Chondrocyte (in vitro differentiated cells): ENCODE measurements around the gene CMSS1. TPM values are rescaled to one million over a fixed set of nuclear protein-coding genes. Genes with fewer than 3 reads are reported as not detected.

Source experiments
- DNase-seq: peaks from one replicate; pipeline ENCODE4 v3.0.0; 2021; ENCODE audit warnings: mixed read lengths, low spot score
- H3K27ac Mint-ChIP-seq: one replicate; pipeline ENCODE4 v1.8.0; 2021; ENCODE audit warnings: mild to moderate bottlenecking, moderate library complexity, mixed read lengths; ENCODE audit not compliant: unreplicated experiment
- H3K27me3 Mint-ChIP-seq: 2 replicates; pipeline ENCODE4 v1.8.0; 2021; ENCODE audit warnings: low read depth, mixed read lengths
- H3K36me3 Mint-ChIP-seq: 2 replicates; pipeline ENCODE4 v1.8.0; 2021; ENCODE audit warnings: low read depth, mixed read lengths
- H3K4me1 Mint-ChIP-seq: 2 replicates; pipeline ENCODE4 v1.8.0; 2021; ENCODE audit warnings: low read depth, mild to moderate bottlenecking, mixed read lengths
- H3K4me3 Mint-ChIP-seq: one replicate; pipeline ENCODE4 v1.8.0; 2021; ENCODE audit warnings: mild to moderate bottlenecking, moderate library complexity, mixed read lengths; ENCODE audit not compliant: unreplicated experiment
- H3K9me3 Mint-ChIP-seq: 2 replicates; pipeline ENCODE4 v1.8.0; 2021; ENCODE audit warnings: low read depth, mixed read lengths
- CTCF ChIP-seq: fragments of 200-600 bp; sonication (generic); IDR thresholded peaks from 2 replicates; pipeline ENCODE4 v1.5.0; 2021; ENCODE audit warnings: antibody characterized with exemption, mild to moderate bottlenecking, moderate library complexity
- total RNA-seq: library from RNA; stranded (reverse); gene quantifications from 3 replicates; pipeline ENCODE4 v1.2.1, GENCODE V29; 2021

Gene CMSS1
- total RNA-seq, 1 donor from 2014 or later: 19.5 TPM

- H3K36me3 Mint-ChIP-seq: no peaks in the 10 kb centered on the region
- DNase-seq: no peak
- no peaks in the 10 kb centered on the region for H3K27me3 Mint-ChIP-seq
- no peak for TF ChIP-seq CTCF
- no peak overlapping the region for H3K4me3 Mint-ChIP-seq
- H3K27ac Mint-ChIP-seq: no peak overlapping the region
- H3K4me1 Mint-ChIP-seq: peaks cover 16% of the 10 kb centered on the region
- H3K9me3 Mint-ChIP-seq: peaks cover 3% of the 10 kb centered on the region
Observed at GRCh38 chr3:99891610-99892285, 74.1 kb downstream of the CMSS1 start.

- DNase-seq: no peak
- Mint-ChIP-seq H3K36me3 (no peaks in the 10 kb centered on the region), H3K4me1 (peaks cover 16% of the 10 kb centered on the region), H3K4me3 (no peak overlapping the region), H3K27me3 (no peaks in the 10 kb centered on the region), H3K9me3 (peaks cover 3% of the 10 kb centered on the region), H3K27ac (no peak overlapping the region)
- no peak for TF ChIP-seq CTCF
Observed at GRCh38 chr3:99892332-99892731, 74.7 kb downstream of the CMSS1 start.

GRCh38 chr3:99895131-99895696 lies 77.6 kb downstream of the CMSS1 start:
- TF ChIP-seq CTCF: no peak
- Mint-ChIP-seq H3K4me3 (no peak overlapping the region), H3K9me3 (no peaks in the 10 kb centered on the region), H3K36me3 (no peaks in the 10 kb centered on the region), H3K4me1 (peaks cover 16% of the 10 kb centered on the region), H3K27ac (peak overlapping the region; percentile 92), H3K27me3 (no peaks in the 10 kb centered on the region)
- DNase-seq: no peak

- Mint-ChIP-seq H3K4me3 (no peak overlapping the region), H3K27me3 (no peaks in the 10 kb centered on the region), H3K36me3 (no peaks in the 10 kb centered on the region), H3K27ac (peak overlapping the region; percentile 92), H3K9me3 (no peaks in the 10 kb centered on the region), H3K4me1 (peaks cover 17% of the 10 kb centered on the region)
- no peak for TF ChIP-seq CTCF
- no peak for DNase-seq
Observed at GRCh38 chr3:99895703-99896441, 78.2 kb downstream of the CMSS1 start.

- H3K4me1 Mint-ChIP-seq: peaks cover 23% of the 10 kb centered on the region
- H3K9me3 Mint-ChIP-seq: no peaks in the 10 kb centered on the region
- DNase-seq: no peak
- no peaks in the 10 kb centered on the region for H3K36me3 Mint-ChIP-seq
- peak overlapping the region; percentile 92 for H3K27ac Mint-ChIP-seq
- no peak overlapping the region for H3K4me3 Mint-ChIP-seq
- H3K27me3 Mint-ChIP-seq: no peaks in the 10 kb centered on the region
- no peak for TF ChIP-seq CTCF
Observed at GRCh38 chr3:99896482-99896881, 78.8 kb downstream of the CMSS1 start.
